Lower leg skin (tissue), 4 donors: ENCODE data around the gene VAMP7. TPM values are rescaled to one million over a fixed set of nuclear protein-coding genes. Genes with fewer than 3 reads are reported as not detected.

ENCODE experiments used
- DNase-seq, 2 donors: peaks; one replicate each; pipeline ENCODE4 v3.0.0-alpha.2; 2019; ENCODE audit warnings: low spot score in 2 of 2
- H3K4me3 ChIP-seq: fragments of 200-600 bp; sonication (generic); 2 replicates; pipeline ENCODE4 v1.5.1; 2017; ENCODE audit warnings: mild to moderate bottlenecking, low read depth; ENCODE audit not compliant: poor library complexity, severe bottlenecking
- POLR2A ChIP-seq, 2 donors: fragments of 450-650 bp; IDR thresholded peaks; one replicate each; pipeline ENCODE4 v1.6.1; 2016 to 2017; ENCODE audit warnings: antibody characterized with exemption in 2 of 2, mild to moderate bottlenecking in 1 of 2, moderate library complexity in 1 of 2
- WGBS, 2 donors: methylation state at CpG; one replicate each; pipeline ENCODE4 v1.1.5; 2018; 5-methylcytosine and 5-hydroxymethylcytosine counted together
- intact Hi-C: fragments of 100-400 bp; cut with DNase I; formaldehyde crosslinking; loops from one replicate; pipeline ENCODE4 v1.15.0; 2023; ENCODE audit warnings: low total_unique reads
- total RNA-seq, 4 donors: library from RNA; depleted of rRNA; stranded (reverse); fragments of >200 nt; gene quantifications; one replicate each; pipeline ENCODE4 v1.1.0, GENCODE V29; 2016
- TF ChIP-seq, protein P1 (sequence below), 3 donors: fragments of 450-650 bp; IDR thresholded peaks; one replicate each; pipeline ENCODE4 v1.5.1; 2016; ENCODE audit warnings: antibody characterized with exemption in 3 of 3, mild to moderate bottlenecking in 3 of 3, moderate library complexity in 2 of 3

Gene VAMP7
- total RNA-seq, 4 donors from 2014 or later = 24.8 to 28.2 (median 26.1) TPM

DNA sequence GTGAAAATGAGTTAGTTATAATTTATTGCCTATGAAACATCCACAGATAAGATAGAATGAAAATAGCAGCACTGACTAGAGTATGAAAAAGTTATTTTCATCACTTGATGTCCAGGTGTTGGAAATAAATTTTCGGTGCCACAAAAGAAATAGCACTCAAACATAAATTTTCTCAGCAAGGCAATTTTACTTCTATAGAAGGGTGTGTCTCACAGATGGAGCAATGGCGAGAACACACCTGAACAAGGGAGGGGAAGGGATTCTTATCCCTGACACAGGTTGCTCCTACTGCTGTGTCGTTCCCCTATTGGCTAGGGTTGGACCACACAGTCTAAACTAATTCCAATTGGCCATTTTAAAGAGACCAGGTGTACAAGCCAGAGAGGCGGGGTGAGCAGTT, 13.3 kb upstream of the VAMP7 start:
- TF ChIP-seq, protein P1, sequence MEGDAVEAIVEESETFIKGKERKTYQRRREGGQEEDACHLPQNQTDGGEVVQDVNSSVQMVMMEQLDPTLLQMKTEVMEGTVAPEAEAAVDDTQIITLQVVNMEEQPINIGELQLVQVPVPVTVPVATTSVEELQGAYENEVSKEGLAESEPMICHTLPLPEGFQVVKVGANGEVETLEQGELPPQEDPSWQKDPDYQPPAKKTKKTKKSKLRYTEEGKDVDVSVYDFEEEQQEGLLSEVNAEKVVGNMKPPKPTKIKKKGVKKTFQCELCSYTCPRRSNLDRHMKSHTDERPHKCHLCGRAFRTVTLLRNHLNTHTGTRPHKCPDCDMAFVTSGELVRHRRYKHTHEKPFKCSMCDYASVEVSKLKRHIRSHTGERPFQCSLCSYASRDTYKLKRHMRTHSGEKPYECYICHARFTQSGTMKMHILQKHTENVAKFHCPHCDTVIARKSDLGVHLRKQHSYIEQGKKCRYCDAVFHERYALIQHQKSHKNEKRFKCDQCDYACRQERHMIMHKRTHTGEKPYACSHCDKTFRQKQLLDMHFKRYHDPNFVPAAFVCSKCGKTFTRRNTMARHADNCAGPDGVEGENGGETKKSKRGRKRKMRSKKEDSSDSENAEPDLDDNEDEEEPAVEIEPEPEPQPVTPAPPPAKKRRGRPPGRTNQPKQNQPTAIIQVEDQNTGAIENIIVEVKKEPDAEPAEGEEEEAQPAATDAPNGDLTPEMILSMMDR (IDR thresholded peaks at IDR 0.05) = no peak
- no peak for TF ChIP-seq POLR2A (IDR thresholded peaks at IDR 0.05)
- H3K4me3 ChIP-seq = no peak overlapping the region
- no peak for DNase-seq
- intact Hi-C loops = no loop called here
- 71 to 75% methylated on average over 4 of the region's 4 CpGs for WGBS, 2 donors

DNA sequence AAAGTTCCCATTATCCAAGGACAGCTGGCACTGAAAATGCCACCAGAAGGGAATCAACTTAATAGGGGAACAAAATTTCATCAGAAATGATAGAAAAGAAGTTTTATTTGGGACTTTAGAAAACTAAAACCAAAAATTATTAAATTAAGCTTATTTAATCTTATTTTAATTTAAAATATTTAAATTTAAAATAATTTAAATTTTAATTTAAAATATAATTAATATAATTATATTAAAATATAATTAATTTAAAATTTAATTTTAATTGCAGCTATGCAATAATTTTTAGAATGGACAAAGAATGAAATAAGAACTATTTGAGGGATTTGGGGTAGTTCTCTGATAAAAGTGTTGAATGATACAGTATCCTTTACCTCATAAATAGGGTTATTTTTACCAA, 10.2 kb upstream of the VAMP7 start:
- no peak for DNase-seq
- no peak overlapping the region for H3K4me3 ChIP-seq
- intact Hi-C loops = no loop called here
- no peak for TF ChIP-seq POLR2A (IDR thresholded peaks at IDR 0.05)
- TF ChIP-seq, protein P1 (IDR thresholded peaks at IDR 0.05) = no peak

DNA sequence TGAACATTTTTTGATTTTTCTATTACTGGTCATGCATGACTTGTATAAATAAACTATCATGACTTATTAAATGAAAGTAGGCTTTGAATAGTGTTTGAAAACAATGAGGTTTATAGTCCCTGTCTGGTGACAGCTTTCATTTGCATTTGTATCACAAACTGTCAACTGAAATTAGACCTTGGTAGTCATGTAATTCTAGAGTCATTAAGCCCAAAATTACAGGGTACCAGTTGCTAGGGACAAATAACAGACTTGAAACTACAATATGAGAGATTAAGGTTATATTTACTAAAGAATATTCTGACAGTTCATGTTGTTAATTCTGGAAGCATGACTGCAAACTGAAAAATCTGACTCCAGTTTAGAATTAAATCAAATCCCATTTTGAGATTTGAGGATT, 9.2 kb upstream of the VAMP7 start:
- intact Hi-C loops = no loop called here
- no peak for DNase-seq
- no peak overlapping the region for H3K4me3 ChIP-seq
- no peak for TF ChIP-seq POLR2A (IDR thresholded peaks at IDR 0.05)
- TF ChIP-seq, protein P1 (IDR thresholded peaks at IDR 0.05) = no peak

DNA sequence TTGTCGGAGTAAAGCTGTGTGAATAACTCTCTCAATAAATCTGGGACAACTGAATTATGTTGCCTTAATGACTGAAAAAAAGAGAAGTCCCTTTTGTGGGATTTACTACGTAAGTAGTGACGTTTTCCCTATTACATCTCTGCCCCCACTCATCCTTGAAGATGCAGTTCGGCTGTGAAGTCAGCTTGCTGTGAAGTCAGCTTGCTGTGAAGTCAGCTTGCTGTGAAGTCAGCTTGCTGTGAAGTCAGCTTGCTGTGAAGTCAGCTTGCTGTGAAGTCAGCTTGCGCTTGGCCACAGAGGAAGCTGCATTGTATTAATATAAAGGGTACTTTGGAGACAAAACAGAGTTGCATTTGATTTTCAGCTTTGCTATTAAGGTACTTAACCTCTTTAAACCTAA, 8.0 kb upstream of the VAMP7 start:
- no peak for DNase-seq
- WGBS, 2 donors = 66 to 71% methylated on average over 5 of the region's 5 CpGs
- no peak overlapping the region for H3K4me3 ChIP-seq
- intact Hi-C loops = no loop called here
- TF ChIP-seq, protein P1 (IDR thresholded peaks at IDR 0.05) = no peak
- no peak for TF ChIP-seq POLR2A (IDR thresholded peaks at IDR 0.05)

DNA sequence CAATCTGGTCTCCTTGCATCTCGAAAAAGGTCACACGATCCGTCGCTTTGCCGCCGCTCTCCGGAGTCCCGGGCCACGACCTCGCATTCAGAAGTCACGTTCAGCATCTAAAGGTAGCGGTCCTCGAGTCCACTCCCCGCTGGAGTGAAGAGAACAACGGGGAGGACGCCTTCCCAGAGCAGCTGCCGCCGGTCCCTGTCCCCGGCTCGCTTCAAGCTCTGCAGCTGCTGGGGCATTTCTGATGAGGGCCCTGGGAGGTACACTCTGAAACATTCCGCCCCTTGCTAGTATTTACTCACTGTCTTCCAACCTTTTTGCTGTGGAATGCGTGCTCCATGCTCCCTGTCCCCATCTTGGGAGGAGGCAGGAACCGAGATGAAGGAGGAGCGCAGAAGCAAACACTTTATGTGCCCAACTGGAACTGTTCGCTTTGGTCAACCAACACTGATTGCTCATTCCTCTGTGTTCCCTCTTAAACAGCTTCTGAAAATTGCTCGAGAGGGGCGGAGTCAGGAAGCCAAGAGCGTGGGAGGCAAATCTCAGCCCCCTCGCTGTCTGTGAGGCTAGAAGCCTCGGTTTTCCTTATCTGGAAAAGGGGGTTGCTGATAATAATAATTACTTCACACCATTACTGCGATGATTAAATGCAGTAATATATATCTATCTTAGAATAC, 6.4 kb upstream of the VAMP7 start:
- no peak for DNase-seq
- intact Hi-C loops = no loop called here
- no peak for TF ChIP-seq POLR2A (IDR thresholded peaks at IDR 0.05)
- TF ChIP-seq, protein P1 (IDR thresholded peaks at IDR 0.05) = no peak
- H3K4me3 ChIP-seq = no peak overlapping the region
- WGBS, 2 donors = 43 to 59% methylated on average over 31 of the region's 31 CpGs

DNA sequence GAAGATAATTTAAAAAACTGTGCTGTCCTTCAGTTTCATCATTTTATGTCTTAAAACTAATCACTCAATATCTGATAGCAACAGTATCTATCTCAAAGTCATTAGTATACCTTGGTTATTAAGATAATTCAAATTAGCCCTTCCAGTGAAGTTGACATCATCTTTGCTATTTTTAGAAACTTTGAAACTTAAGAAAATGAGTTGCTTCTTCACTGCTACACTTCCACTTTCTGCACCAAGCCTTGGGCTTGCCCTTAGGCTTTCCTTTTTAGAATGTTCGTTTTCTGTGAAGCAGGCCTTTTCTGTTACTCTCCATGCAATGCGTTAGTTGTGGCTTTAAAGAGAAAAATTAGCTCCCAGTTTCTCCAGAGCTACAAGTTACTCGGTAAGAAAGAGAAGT, 4.4 kb upstream of the VAMP7 start:
- no peak for DNase-seq
- 43 to 47% methylated on average over 3 of the region's 3 CpGs for WGBS, 2 donors
- intact Hi-C loops = no loop called here
- H3K4me3 ChIP-seq = no peak overlapping the region
- TF ChIP-seq, protein P1 (IDR thresholded peaks at IDR 0.05) = no peak
- TF ChIP-seq POLR2A (IDR thresholded peaks at IDR 0.05) = no peak
